Trophoblast cell (in vitro differentiated cells and primary cell): ENCODE measurements around the gene PACS1.

Source experiments
- DNase-seq, 2 donors: peaks; one replicate each; pipeline ENCODE4 v3.0.0-alpha.2; 2016
- H2AFZ ChIP-seq: 2 replicates; pipeline ENCODE4 v1.6.1; 2013; ENCODE audit warnings: low read length, moderate library complexity, mild to moderate bottlenecking; ENCODE audit not compliant: insufficient read depth, poor library complexity
- H2AK5ac ChIP-seq: 2 replicates; pipeline ENCODE4 v1.6.1; 2013; ENCODE audit warnings: mild to moderate bottlenecking, low read length
- H2BK120ac ChIP-seq: 2 replicates; pipeline ENCODE4 v1.6.1; 2013; ENCODE audit warnings: low read length, mild to moderate bottlenecking, moderate library complexity; ENCODE audit not compliant: insufficient read depth, poor library complexity
- H2BK12ac ChIP-seq: 2 replicates; pipeline ENCODE4 v1.6.1; 2013; ENCODE audit warnings: mild to moderate bottlenecking, low read length, moderate library complexity
- H2BK5ac ChIP-seq: 2 replicates; pipeline ENCODE4 v1.6.1; 2013; ENCODE audit warnings: low read length, low read depth, moderate library complexity, mild to moderate bottlenecking; ENCODE audit not compliant: poor library complexity
- H3K14ac ChIP-seq: 2 replicates; pipeline ENCODE4 v1.6.1; 2013; ENCODE audit warnings: mild to moderate bottlenecking, low read length
- H3K18ac ChIP-seq: 2 replicates; pipeline ENCODE4 v1.6.1; 2013; ENCODE audit warnings: mild to moderate bottlenecking, low read length
- H3K23ac ChIP-seq: 2 replicates; pipeline ENCODE4 v1.6.1; 2013; ENCODE audit warnings: low read length
- H3K27ac ChIP-seq: 2 replicates; pipeline ENCODE4 v1.5.1; 2013; ENCODE audit warnings: low read depth, mild to moderate bottlenecking, inconsistent platforms, low read length, moderate library complexity
- H3K27me3 ChIP-seq: 2 replicates; pipeline ENCODE4 v1.6.1; 2013; ENCODE audit warnings: inconsistent platforms, mild to moderate bottlenecking, low read length, moderate library complexity; ENCODE audit not compliant: insufficient read depth
- H3K36me3 ChIP-seq, 2 experiments: 1 replicate in 1 of 2; 2 replicates in 1 of 2; pipeline ENCODE4 v1.6.1; 2013; ENCODE audit warnings: low read length in 2 of 2, mild to moderate bottlenecking in 2 of 2, moderate library complexity in 1 of 2; ENCODE audit not compliant: insufficient read depth in 2 of 2, control insufficient read depth in 1 of 2
- H3K4ac ChIP-seq: 2 replicates; pipeline ENCODE4 v1.6.1; 2013; ENCODE audit warnings: low read depth, mild to moderate bottlenecking, low read length, moderate library complexity
- H3K4me1 ChIP-seq, 2 experiments: 1 replicate in 1 of 2; 2 replicates in 1 of 2; pipeline ENCODE4 v1.6.1; 2013; ENCODE audit warnings: low read length in 2 of 2, mild to moderate bottlenecking in 2 of 2, moderate library complexity in 1 of 2; ENCODE audit not compliant: insufficient read depth in 2 of 2, control insufficient read depth in 1 of 2
- H3K4me2 ChIP-seq: 2 replicates; pipeline ENCODE4 v1.6.1; 2013; ENCODE audit warnings: inconsistent platforms, mild to moderate bottlenecking, low read length, moderate library complexity
- H3K4me3 ChIP-seq: 2 replicates; pipeline ENCODE4 v1.5.1; 2013; ENCODE audit warnings: mild to moderate bottlenecking, low read depth, low read length, inconsistent platforms
- H3K79me1 ChIP-seq: one replicate; pipeline ENCODE4 v1.6.1; 2013; ENCODE audit warnings: low read length
- H3K79me2 ChIP-seq: 2 replicates; pipeline ENCODE4 v1.6.1; 2013; ENCODE audit warnings: low read length, mild to moderate bottlenecking; ENCODE audit not compliant: control insufficient read depth, insufficient read depth, poor library complexity
- H3K9ac ChIP-seq: 2 replicates; pipeline ENCODE4 v1.6.1; 2013; ENCODE audit warnings: mild to moderate bottlenecking, low read length
- H3K9me3 ChIP-seq: 2 replicates; pipeline ENCODE4 v1.6.1; 2013; ENCODE audit warnings: low read depth, mild to moderate bottlenecking, control low read depth, inconsistent platforms, low read length; ENCODE audit not compliant: insufficient read depth
- H4K12ac ChIP-seq: 2 replicates; pipeline ENCODE4 v1.6.1; 2013; ENCODE audit warnings: low read depth, mild to moderate bottlenecking, low read length, moderate library complexity
- H4K8ac ChIP-seq: 2 replicates; pipeline ENCODE4 v1.6.1; 2013; ENCODE audit warnings: low read depth, mild to moderate bottlenecking, low read length, moderate library complexity
- H4K91ac ChIP-seq: one replicate; pipeline ENCODE4 v1.6.1; 2013; ENCODE audit warnings: low read depth, mild to moderate bottlenecking, low read length, moderate library complexity
- WGBS: extraction: QIAGEN DNeasy Blood & Tissue Kit; methylation state at CpG from one replicate; pipeline ENCODE4 v1.1.7; 2013; ENCODE audit warnings: missing lambda C conversion rate; ENCODE audit not compliant: insufficient read length, insufficient coverage; ENCODE audit errors: extremely low coverage; 5-methylcytosine and 5-hydroxymethylcytosine counted together

PACS1 gene

GRCh38 chr11:66052664-66052982, 17.4 kb upstream of the PACS1 start:
- H3K36me3 ChIP-seq = peaks cover 22 to 23% of the 10 kb centered on the region in 2 experiments
- peak overlapping the region; percentile 98 for H3K9ac ChIP-seq
- peaks cover 8 to 10% of the 10 kb centered on the region in 2 experiments for H3K4me1 ChIP-seq
- peak overlapping the region; percentile 77 for H3K4me2 ChIP-seq
- H3K18ac ChIP-seq = peak overlapping the region; percentile 41
- H3K79me1 ChIP-seq = peaks cover 9% of the 10 kb centered on the region
- H3K4me3 ChIP-seq = peak overlapping the region; percentile 96
- H3K27me3 ChIP-seq = no peaks in the 10 kb centered on the region
- no peak overlapping the region for H3K23ac ChIP-seq
- H4K91ac ChIP-seq = peak overlapping the region; percentile 63
- H2BK120ac ChIP-seq = peak overlapping the region; percentile 19
- H2AFZ ChIP-seq = peak overlapping the region; percentile 46
- no peaks in the 10 kb centered on the region for H3K9me3 ChIP-seq
- peak overlapping the region; percentile 14 for H2BK12ac ChIP-seq
- H4K8ac ChIP-seq = peak overlapping the region; percentile 92
- WGBS = no CpG with 5 or more reads among the region's 17 CpGs
- H4K12ac ChIP-seq = peak overlapping the region; percentile 56
- peak overlapping the region; percentile 97 for H3K4ac ChIP-seq
- peaks cover 13% of the 10 kb centered on the region for H3K79me2 ChIP-seq
- peak overlapping the region; percentile 28 for H2AK5ac ChIP-seq
- no peak for DNase-seq
- H2BK5ac ChIP-seq = peak overlapping the region; percentile 28
- H3K27ac ChIP-seq = peak overlapping the region; percentile 29
- H3K14ac ChIP-seq = peak overlapping the region; percentile 66

DNA sequence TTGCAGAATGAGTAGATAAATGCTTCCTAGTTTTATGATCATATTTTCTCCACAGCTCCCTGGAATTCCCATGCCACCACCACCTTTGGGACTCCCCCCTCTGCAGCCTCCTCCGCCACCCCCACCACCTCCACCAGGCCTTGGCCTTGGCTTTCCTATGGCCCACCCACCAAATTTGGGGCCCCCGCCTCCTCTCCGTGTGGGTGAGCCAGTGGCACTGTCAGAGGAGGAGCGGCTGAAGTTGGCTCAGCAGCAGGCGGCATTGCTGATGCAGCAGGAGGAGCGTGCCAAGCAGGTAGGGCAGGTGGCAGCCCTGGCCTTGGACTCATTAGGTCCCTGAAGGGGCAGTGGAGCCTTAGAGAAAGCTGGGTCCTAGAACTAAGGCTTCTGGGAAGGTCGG, 15.1 kb upstream of the PACS1 start:
- Histone ChIP-seq H2BK120ac (no peak overlapping the region), H2BK12ac (no peak overlapping the region), H2BK5ac (no peak overlapping the region), H4K12ac (no peak overlapping the region), H3K36me3 (peaks cover 44 to 45% of the 10 kb centered on the region in 2 experiments), H3K79me1 (peaks cover 9% of the 10 kb centered on the region), H3K4me3 (no peak overlapping the region), H3K79me2 (peaks cover 13% of the 10 kb centered on the region), H4K8ac (no peak overlapping the region), H3K18ac (no peak overlapping the region), H3K14ac (no peak overlapping the region), H3K27ac (no peak overlapping the region), H3K27me3 (no peaks in the 10 kb centered on the region), H4K91ac (no peak overlapping the region), H3K23ac (no peak overlapping the region), H3K9me3 (no peaks in the 10 kb centered on the region), H3K9ac (no peak overlapping the region), H3K4me1 (peaks cover 8 to 10% of the 10 kb centered on the region in 2 experiments), H2AK5ac (no peak overlapping the region), H3K4ac (peak overlapping the region; percentile 9), H2AFZ (no peak overlapping the region), H3K4me2 (no peak overlapping the region)
- WGBS = no CpG with 5 or more reads among the region's 7 CpGs
- no peak for DNase-seq

- Histone ChIP-seq H3K23ac (no peak overlapping the region), H3K4me1 (peaks cover 5% of the 10 kb centered on the region in 2 experiments), H3K27ac (no peak overlapping the region), H3K27me3 (no peaks in the 10 kb centered on the region), H3K4me3 (no peak overlapping the region), H3K79me1 (peaks cover 8% of the 10 kb centered on the region), H2AFZ (no peak overlapping the region), H2BK5ac (no peak overlapping the region), H4K12ac (no peak overlapping the region), H2BK12ac (no peak overlapping the region), H2BK120ac (no peak overlapping the region), H2AK5ac (no peak overlapping the region), H3K79me2 (peaks cover 12% of the 10 kb centered on the region), H3K9me3 (no peaks in the 10 kb centered on the region), H4K91ac (no peak overlapping the region), H3K36me3 (peaks cover 54 to 58% of the 10 kb centered on the region in 2 experiments), H3K4me2 (no peak overlapping the region), H3K9ac (peak overlapping the region; percentile 47), H3K18ac (no peak overlapping the region), H3K4ac (no peak overlapping the region), H4K8ac (no peak overlapping the region), H3K14ac (no peak overlapping the region)
- DNase-seq = no peak
- WGBS = no CpG with 5 or more reads among the region's 7 CpGs
These were observed 13.6 kb upstream of the PACS1 start for GRCh38 chr11:66056501-66056900.

DNA sequence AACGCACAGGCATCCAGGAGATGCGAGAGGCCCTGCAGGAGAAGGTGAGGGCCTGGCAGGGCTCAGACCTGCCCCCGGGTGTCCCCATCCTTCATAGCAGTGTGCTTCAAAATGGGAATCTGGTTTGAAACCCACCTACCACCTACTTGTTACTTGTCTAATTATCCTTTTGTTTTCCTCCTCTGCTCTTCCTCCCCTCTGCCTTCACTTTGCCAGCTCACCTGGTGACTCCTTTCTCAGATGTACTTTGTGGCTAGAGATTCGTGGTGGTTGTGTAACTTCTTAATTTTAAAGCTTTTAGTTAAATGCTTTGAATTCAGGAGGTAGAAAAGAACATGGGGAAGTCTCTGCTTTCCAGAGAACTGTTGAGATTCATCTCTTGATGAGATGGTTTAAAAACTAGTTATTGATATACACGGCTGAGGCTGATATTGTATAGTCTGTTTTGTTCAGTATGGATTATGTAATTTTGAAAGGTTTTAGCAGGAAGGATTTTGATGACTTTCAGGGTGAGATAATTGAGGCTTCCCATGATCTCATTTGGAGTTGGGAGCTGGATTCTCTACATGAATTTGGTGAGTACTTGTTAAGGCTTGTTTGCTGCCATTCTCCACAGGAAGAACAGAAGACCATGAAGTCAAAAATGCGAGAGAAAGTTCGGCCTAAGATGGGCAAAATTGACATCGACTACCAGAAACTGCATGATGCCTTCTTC, 9.9 kb upstream of the PACS1 start:
- Histone ChIP-seq H3K9ac (no peak overlapping the region), H3K4me1 (no peaks in the 10 kb centered on the region), H3K18ac (no peak overlapping the region), H3K79me1 (no peaks in the 10 kb centered on the region), H2AK5ac (no peak overlapping the region), H3K9me3 (peaks cover 3% of the 10 kb centered on the region), H4K91ac (no peak overlapping the region), H3K36me3 (peaks cover 62 to 72% of the 10 kb centered on the region in 2 experiments), H2BK120ac (no peak overlapping the region), H3K4ac (no peak overlapping the region), H3K14ac (no peak overlapping the region), H3K23ac (no peak overlapping the region), H3K27ac (no peak overlapping the region), H4K8ac (no peak overlapping the region), H4K12ac (no peak overlapping the region), H2BK12ac (no peak overlapping the region), H3K4me2 (no peak overlapping the region), H3K4me3 (no peak overlapping the region), H2AFZ (no peak overlapping the region), H3K79me2 (no peaks in the 10 kb centered on the region), H3K27me3 (no peaks in the 10 kb centered on the region), H2BK5ac (no peak overlapping the region)
- no CpG with 5 or more reads among the region's 8 CpGs for WGBS
- no peak for DNase-seq
